PFSK-1 (cell line): ENCODE data around the gene CCDC192.

Experiments used
- POLR2AphosphoS5 ChIP-seq: IDR thresholded peaks from 2 replicates; pipeline ENCODE4 v1.6.1; 2012; ENCODE audit warnings: low read depth, mild to moderate bottlenecking, control low read depth, low read length, moderate library complexity
- TAF1 ChIP-seq: IDR thresholded peaks from 2 replicates; pipeline ENCODE4 v1.6.1; 2012; ENCODE audit warnings: low read length, control low read depth, borderline replicate concordance; ENCODE audit not compliant: insufficient read depth
- TF ChIP-seq, protein P1 (sequence below), 2 experiments: IDR thresholded peaks; 2 replicates each; pipeline versions ENCODE4 v1.6.1 to v1.8.0; 2011 to 2012; ENCODE audit warnings: low read depth in 2 of 2, low read length in 2 of 2, control low read depth in 1 of 2, inconsistent platforms in 1 of 2, mild to moderate bottlenecking in 1 of 2, moderate library complexity in 1 of 2; ENCODE audit not compliant: insufficient read depth in 1 of 2

DNA sequence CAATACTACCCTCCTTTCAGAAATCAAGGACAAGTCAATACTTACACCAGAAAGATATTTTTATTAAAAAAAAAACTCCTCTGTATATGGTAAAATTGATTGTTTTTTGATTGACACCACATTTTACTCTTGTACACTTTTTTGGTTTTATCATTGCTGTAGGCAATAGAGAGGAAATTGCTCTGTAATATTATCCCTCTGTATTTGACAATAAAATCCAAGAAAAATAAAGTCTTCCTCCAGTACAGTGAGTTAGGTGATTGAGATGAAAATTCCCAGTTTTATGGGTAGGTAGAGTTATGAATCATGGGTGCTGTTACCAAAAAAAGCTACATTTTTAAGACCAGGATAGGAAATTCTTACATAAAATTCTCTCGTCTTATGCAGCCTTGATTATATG is 22.6 kb upstream of the CCDC192 start:
- TF ChIP-seq, protein P1, sequence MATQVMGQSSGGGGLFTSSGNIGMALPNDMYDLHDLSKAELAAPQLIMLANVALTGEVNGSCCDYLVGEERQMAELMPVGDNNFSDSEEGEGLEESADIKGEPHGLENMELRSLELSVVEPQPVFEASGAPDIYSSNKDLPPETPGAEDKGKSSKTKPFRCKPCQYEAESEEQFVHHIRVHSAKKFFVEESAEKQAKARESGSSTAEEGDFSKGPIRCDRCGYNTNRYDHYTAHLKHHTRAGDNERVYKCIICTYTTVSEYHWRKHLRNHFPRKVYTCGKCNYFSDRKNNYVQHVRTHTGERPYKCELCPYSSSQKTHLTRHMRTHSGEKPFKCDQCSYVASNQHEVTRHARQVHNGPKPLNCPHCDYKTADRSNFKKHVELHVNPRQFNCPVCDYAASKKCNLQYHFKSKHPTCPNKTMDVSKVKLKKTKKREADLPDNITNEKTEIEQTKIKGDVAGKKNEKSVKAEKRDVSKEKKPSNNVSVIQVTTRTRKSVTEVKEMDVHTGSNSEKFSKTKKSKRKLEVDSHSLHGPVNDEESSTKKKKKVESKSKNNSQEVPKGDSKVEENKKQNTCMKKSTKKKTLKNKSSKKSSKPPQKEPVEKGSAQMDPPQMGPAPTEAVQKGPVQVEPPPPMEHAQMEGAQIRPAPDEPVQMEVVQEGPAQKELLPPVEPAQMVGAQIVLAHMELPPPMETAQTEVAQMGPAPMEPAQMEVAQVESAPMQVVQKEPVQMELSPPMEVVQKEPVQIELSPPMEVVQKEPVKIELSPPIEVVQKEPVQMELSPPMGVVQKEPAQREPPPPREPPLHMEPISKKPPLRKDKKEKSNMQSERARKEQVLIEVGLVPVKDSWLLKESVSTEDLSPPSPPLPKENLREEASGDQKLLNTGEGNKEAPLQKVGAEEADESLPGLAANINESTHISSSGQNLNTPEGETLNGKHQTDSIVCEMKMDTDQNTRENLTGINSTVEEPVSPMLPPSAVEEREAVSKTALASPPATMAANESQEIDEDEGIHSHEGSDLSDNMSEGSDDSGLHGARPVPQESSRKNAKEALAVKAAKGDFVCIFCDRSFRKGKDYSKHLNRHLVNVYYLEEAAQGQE (IDR thresholded peaks at IDR 0.05; ENCODE audit: insufficient read depth in 1 of 2, low read depth in 2 of 2, low read length in 2 of 2) = no peak
- TF ChIP-seq TAF1 (no peak), POLR2AphosphoS5 (no peak)
